ENCODE data around the gene EXOG. TPM values are rescaled to one million over a fixed set of nuclear protein-coding genes. Genes with fewer than 3 reads are reported as not detected.
A peak's percentile ranks its signal among the peaks of the same experiment; 100 is the strongest.

Gene EXOG
- total and polyA plus RNA-seq, 2 donors from 2014 or later = 5.5 to 16.4 TPM

- no peak for FAIRE-seq
- peak in 1 of 5 donors; percentile 37 for DNase-seq
- Histone ChIP-seq H3K9ac (ENCODE audit: low read length in 3 of 3) (no peak overlapping the region), H3K27ac (ENCODE audit: low read depth in 2 of 2, low read length in 2 of 2) (no peak overlapping the region), H3K27me3 (ENCODE audit: control insufficient read depth, insufficient read depth, low read length) (no peaks in the 10 kb centered on the region), H3K9me3 (ENCODE audit: control insufficient read depth in 2 of 3, insufficient read depth in 1 of 3, low read length in 3 of 3) (no peaks in the 10 kb centered on the region), H3K4me3 (ENCODE audit: low read length in 3 of 3) (no peak overlapping the region), H3K4me1 (ENCODE audit: control insufficient read depth in 2 of 3, insufficient read depth in 2 of 3, low read depth in 1 of 3, low read length in 3 of 3) (no peaks in the 10 kb centered on the region), H3K36me3 (ENCODE audit: control insufficient read depth in 2 of 3, insufficient read depth in 3 of 3, low read length in 3 of 3) (no peaks in the 10 kb centered on the region)
- intact Hi-C loops (cut with DNase I) = no loop called here
- no peak for TF ChIP-seq CTCF (IDR thresholded peaks at IDR 0.05; ENCODE audit: borderline replicate concordance, extremely low read depth, insufficient read depth)
Observed at GRCh38 chr3:38549486-38549885, 53.3 kb downstream of the EXOG start.

- no peak overlapping the region for H3K27ac ChIP-seq (ENCODE audit: low read depth in 2 of 2, low read length in 2 of 2)
- TF ChIP-seq CTCF (IDR thresholded peaks at IDR 0.05; ENCODE audit: borderline replicate concordance, extremely low read depth, insufficient read depth) = no peak
- intact Hi-C loops (cut with DNase I) = no loop called here
- no peak overlapping the region for H3K4me3 ChIP-seq (ENCODE audit: low read length in 3 of 3)
- FAIRE-seq (no peak), DNase-seq (peak in 1 of 5 donors; percentile 26)
- H3K4me1 ChIP-seq (ENCODE audit: control insufficient read depth in 2 of 3, insufficient read depth in 2 of 3, low read depth in 1 of 3, low read length in 3 of 3) = no peaks in the 10 kb centered on the region
- H3K27me3 ChIP-seq (ENCODE audit: control insufficient read depth, insufficient read depth, low read length) = no peaks in the 10 kb centered on the region
- H3K36me3 ChIP-seq (ENCODE audit: control insufficient read depth in 2 of 3, insufficient read depth in 3 of 3, low read length in 3 of 3) = no peaks in the 10 kb centered on the region
- no peak overlapping the region for H3K9ac ChIP-seq (ENCODE audit: low read length in 3 of 3)
- H3K9me3 ChIP-seq (ENCODE audit: control insufficient read depth in 2 of 3, insufficient read depth in 1 of 3, low read length in 3 of 3) = no peaks in the 10 kb centered on the region
Observed at GRCh38 chr3:38549957-38550840, 54.1 kb downstream of the EXOG start.

GRCh38 chr3:38551026-38551832, 55.1 kb downstream of the EXOG start:
- intact Hi-C loops (cut with DNase I) = no loop called here
- no peaks in the 10 kb centered on the region for H3K9me3 ChIP-seq (ENCODE audit: control insufficient read depth in 2 of 3, insufficient read depth in 1 of 3, low read length in 3 of 3)
- H3K27me3 ChIP-seq (ENCODE audit: control insufficient read depth, insufficient read depth, low read length) = no peaks in the 10 kb centered on the region
- FAIRE-seq = no peak
- no peak overlapping the region for H3K9ac ChIP-seq (ENCODE audit: low read length in 3 of 3)
- no peaks in the 10 kb centered on the region for H3K36me3 ChIP-seq (ENCODE audit: control insufficient read depth in 2 of 3, insufficient read depth in 3 of 3, low read length in 3 of 3)
- DNase-seq = peak in 1 of 5 donors; percentile 45
- no peak for TF ChIP-seq CTCF (IDR thresholded peaks at IDR 0.05; ENCODE audit: borderline replicate concordance, extremely low read depth, insufficient read depth)
- no peaks in the 10 kb centered on the region for H3K4me1 ChIP-seq (ENCODE audit: control insufficient read depth in 2 of 3, insufficient read depth in 2 of 3, low read depth in 1 of 3, low read length in 3 of 3)
- no peak overlapping the region for H3K4me3 ChIP-seq (ENCODE audit: low read length in 3 of 3)
- no peak overlapping the region for H3K27ac ChIP-seq (ENCODE audit: low read depth in 2 of 2, low read length in 2 of 2)

Data from kidney (tissue), 14 donors.